Neural cell (in vitro differentiated cells): ENCODE results near the gene PRKX.

ENCODE experiments used
- CTCF ChIP-seq: fragments of 450-650 bp; IDR thresholded peaks from 2 replicates; pipeline ENCODE4 v1.5.1; 2014; ENCODE audit warnings: antibody characterized with exemption, mild to moderate bottlenecking, moderate library complexity; ENCODE audit not compliant: poor library complexity, severe bottlenecking
- RAD21 ChIP-seq: fragments of 450-650 bp; conservative IDR thresholded peaks from 2 replicates; pipeline ENCODE4 v1.6.1; 2014; ENCODE audit warnings: antibody characterized with exemption, mild to moderate bottlenecking, moderate library complexity

- no peak for TF ChIP-seq CTCF
- TF ChIP-seq RAD21, result no peak
Observed at GRCh38 chrX:3711331-3711917, 2.0 kb downstream of the PRKX start.
